K562 (cell line): ENCODE results near the gene ARHGAP26. TPM values are rescaled to one million over a fixed set of nuclear protein-coding genes. Genes with fewer than 3 reads are reported as not detected.

Experiments
- C11orf30 ChIP-seq: fragments of 450-650 bp; IDR thresholded peaks from 2 replicates; pipeline ENCODE4 v1.6.1; 2016; ENCODE audit warnings: low read depth, mild to moderate bottlenecking
- FOXA3 ChIP-seq, 2 experiments: fragments of 450-650 bp in 1 of 2; sonication (generic) in 1 of 2; formaldehyde crosslinking; IDR thresholded peaks in 1 of 2; conservative IDR thresholded peaks in 1 of 2; 2 replicates each; pipeline versions ENCODE4 v1.4.0 to v1.8.0; 2020 to 2022; ENCODE audit warnings: mild to moderate bottlenecking in 2 of 2, missing genetic modification reagents in 1 of 2
- HMG20B ChIP-seq: fragments of 250-450 bp; sonication (Bioruptor Pico); IDR thresholded peaks from 2 replicates; pipeline ENCODE4 v1.5.0; 2021; ENCODE audit warnings: mild to moderate bottlenecking
- MAZ ChIP-seq, 2 experiments: fragments of 450-650 bp in 1 of 2; sonication (generic) in 1 of 2; formaldehyde crosslinking; IDR thresholded peaks in 1 of 2; conservative IDR thresholded peaks in 1 of 2; 2 replicates each; pipeline versions ENCODE4 v1.4.0 to v1.5.0; 2020; ENCODE audit warnings: mild to moderate bottlenecking in 1 of 2, missing genetic modification reagents in 1 of 2
- MCM3 ChIP-seq: fragments of 450-650 bp; IDR thresholded peaks from 2 replicates; pipeline ENCODE4 v1.6.1; 2016
- RBFOX2 ChIP-seq: fragments of 200-400 bp; formaldehyde crosslinking; IDR thresholded peaks from 2 replicates; pipeline ENCODE4 v1.6.1; 2017; ENCODE audit warnings: low read depth, mild to moderate bottlenecking, low read length, moderate library complexity
- ZC3H8 ChIP-seq: fragments of 450-650 bp; IDR thresholded peaks from 2 replicates; pipeline ENCODE4 v1.6.1; 2017
- ZNF324 ChIP-seq: fragments of 250-450 bp; sonication (Bioruptor Pico); IDR thresholded peaks from 2 replicates; pipeline ENCODE4 v1.4.0; 2020; ENCODE audit warnings: mild to moderate bottlenecking
- polyA plus RNA-seq, 8 experiments: library from polyadenylated mRNA; depleted of rRNA in 4 of 8; stranded (reverse) in 5 of 8; unstranded in 3 of 8; fragments of >200 nt; fragmentation: Nextera tagmentation in 2 of 8; fragmentation: Illumina TruSeq in 1 of 8; extraction: Ambion mirVana in 2 of 8; extraction: Trizol in 1 of 8; gene quantifications; 2 replicates each; pipeline versions ENCODE4 v1.2.1 to v1.2.3, GENCODE V29; 2011 to 2014; ENCODE audit warnings: inconsistent platforms in 1 of 8, missing spikeins in 1 of 8
- total RNA-seq, 7 experiments: library from RNA; depleted of rRNA in 6 of 7; stranded (reverse); fragments of >200 nt in 6 of 7; fragmentation: Illumina TruSeq in 2 of 7; extraction: Trizol in 2 of 7; gene quantifications; 2 replicates each; pipeline versions ENCODE4 v1.2.1 to v1.2.3, GENCODE V29; 2011 to 2021; ENCODE audit warnings: low replicate concordance in 1 of 7
- TF ChIP-seq, protein P1 (sequence below): sonication (generic); formaldehyde crosslinking; IDR thresholded peaks from 2 replicates; pipeline ENCODE4 v1.8.0; 2022; ENCODE audit warnings: mild to moderate bottlenecking, missing genetic modification reagents
- TF ChIP-seq, protein P2 (sequence below), 2 experiments: fragments of 450-650 bp in 1 of 2; IDR thresholded peaks; 2 replicates each; pipeline ENCODE4 v1.6.1; 2011 to 2017; ENCODE audit warnings: low read depth in 2 of 2, antibody characterized with exemption in 1 of 2, borderline replicate concordance in 1 of 2, low read length in 1 of 2, mild to moderate bottlenecking in 1 of 2, mixed read lengths in 1 of 2; ENCODE audit not compliant: control insufficient read depth in 1 of 2

Gene ARHGAP26
- total and polyA plus RNA-seq, 9 of the 15 experiments (the other 6 are each of a cell fraction or from before 2014, with no cell fraction given), result 0.13 to 1.1 (median 0.55) TPM

DNA sequence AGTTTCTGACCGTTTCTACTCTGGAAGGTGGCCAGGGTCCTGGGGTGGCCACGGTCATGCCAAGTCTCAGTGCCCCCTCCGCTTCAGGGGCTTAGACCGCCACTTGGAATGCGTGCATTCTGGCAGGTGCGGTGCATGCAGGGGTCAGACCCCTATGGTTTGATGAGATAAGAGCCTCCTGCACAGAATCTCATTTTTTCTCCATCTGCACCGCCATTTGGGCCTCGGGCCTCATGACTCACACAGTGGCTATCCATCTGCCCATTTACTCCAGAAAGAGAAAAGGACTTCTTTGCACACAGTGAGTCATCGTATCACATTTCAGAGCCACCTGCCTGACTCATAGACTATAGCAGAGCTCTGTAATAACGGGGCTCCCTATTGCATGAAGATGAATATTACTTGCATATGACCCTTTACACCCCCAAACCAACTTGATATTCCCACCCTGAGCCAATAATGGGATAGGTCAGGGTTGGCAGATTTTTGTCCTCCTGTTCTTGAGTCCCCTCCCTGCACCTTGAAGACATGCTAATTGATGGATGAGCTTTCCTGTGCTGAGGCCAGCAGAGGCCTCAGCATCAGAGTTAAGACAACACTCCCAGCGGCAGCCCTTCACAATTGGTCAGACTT, 475.9 kb downstream of the ARHGAP26 start (continued):
- TF ChIP-seq FOXA3 (CRISPR knock-in tag; conservative IDR thresholded peaks at IDR 0.05 in 1 of 2, IDR thresholded peaks at IDR 0.05 in 1 of 2) (no peak), HMG20B (no peak), MAZ (CRISPR knock-in tag; conservative IDR thresholded peaks at IDR 0.05 in 1 of 2, IDR thresholded peaks at IDR 0.05 in 1 of 2) (no peak), RBFOX2 (no peak), MCM3 (no peak), ZNF324 (no peak), C11orf30 (peak; percentile 20; the same call in 1 of the 2 replicates), ZC3H8 (no peak)
- TF ChIP-seq, protein P1, sequence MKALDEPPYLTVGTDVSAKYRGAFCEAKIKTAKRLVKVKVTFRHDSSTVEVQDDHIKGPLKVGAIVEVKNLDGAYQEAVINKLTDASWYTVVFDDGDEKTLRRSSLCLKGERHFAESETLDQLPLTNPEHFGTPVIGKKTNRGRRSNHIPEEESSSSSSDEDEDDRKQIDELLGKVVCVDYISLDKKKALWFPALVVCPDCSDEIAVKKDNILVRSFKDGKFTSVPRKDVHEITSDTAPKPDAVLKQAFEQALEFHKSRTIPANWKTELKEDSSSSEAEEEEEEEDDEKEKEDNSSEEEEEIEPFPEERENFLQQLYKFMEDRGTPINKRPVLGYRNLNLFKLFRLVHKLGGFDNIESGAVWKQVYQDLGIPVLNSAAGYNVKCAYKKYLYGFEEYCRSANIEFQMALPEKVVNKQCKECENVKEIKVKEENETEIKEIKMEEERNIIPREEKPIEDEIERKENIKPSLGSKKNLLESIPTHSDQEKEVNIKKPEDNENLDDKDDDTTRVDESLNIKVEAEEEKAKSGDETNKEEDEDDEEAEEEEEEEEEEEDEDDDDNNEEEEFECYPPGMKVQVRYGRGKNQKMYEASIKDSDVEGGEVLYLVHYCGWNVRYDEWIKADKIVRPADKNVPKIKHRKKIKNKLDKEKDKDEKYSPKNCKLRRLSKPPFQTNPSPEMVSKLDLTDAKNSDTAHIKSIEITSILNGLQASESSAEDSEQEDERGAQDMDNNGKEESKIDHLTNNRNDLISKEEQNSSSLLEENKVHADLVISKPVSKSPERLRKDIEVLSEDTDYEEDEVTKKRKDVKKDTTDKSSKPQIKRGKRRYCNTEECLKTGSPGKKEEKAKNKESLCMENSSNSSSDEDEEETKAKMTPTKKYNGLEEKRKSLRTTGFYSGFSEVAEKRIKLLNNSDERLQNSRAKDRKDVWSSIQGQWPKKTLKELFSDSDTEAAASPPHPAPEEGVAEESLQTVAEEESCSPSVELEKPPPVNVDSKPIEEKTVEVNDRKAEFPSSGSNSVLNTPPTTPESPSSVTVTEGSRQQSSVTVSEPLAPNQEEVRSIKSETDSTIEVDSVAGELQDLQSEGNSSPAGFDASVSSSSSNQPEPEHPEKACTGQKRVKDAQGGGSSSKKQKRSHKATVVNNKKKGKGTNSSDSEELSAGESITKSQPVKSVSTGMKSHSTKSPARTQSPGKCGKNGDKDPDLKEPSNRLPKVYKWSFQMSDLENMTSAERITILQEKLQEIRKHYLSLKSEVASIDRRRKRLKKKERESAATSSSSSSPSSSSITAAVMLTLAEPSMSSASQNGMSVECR (CRISPR knock-in tag), result no peak
- TF ChIP-seq, protein P2, sequence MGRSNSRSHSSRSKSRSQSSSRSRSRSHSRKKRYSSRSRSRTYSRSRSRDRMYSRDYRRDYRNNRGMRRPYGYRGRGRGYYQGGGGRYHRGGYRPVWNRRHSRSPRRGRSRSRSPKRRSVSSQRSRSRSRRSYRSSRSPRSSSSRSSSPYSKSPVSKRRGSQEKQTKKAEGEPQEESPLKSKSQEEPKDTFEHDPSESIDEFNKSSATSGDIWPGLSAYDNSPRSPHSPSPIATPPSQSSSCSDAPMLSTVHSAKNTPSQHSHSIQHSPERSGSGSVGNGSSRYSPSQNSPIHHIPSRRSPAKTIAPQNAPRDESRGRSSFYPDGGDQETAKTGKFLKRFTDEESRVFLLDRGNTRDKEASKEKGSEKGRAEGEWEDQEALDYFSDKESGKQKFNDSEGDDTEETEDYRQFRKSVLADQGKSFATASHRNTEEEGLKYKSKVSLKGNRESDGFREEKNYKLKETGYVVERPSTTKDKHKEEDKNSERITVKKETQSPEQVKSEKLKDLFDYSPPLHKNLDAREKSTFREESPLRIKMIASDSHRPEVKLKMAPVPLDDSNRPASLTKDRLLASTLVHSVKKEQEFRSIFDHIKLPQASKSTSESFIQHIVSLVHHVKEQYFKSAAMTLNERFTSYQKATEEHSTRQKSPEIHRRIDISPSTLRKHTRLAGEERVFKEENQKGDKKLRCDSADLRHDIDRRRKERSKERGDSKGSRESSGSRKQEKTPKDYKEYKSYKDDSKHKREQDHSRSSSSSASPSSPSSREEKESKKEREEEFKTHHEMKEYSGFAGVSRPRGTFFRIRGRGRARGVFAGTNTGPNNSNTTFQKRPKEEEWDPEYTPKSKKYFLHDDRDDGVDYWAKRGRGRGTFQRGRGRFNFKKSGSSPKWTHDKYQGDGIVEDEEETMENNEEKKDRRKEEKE (IDR thresholded peaks at IDR 0.05; ENCODE audit: borderline replicate concordance in 1 of 2, control insufficient read depth in 1 of 2, low read depth in 2 of 2, low read length in 1 of 2), result no peak
